Transverse colon (tissue), 4 donors: ENCODE data around the gene STMN3. TPM values are rescaled to one million over a fixed set of nuclear protein-coding genes. Genes with fewer than 3 reads are reported as not detected.
"Not testable (repeated sequence)": the region's sequence is repeated elsewhere in the genome, so short reads cannot be mapped to it uniquely, and the experiment has no call there.

Experiments used
- DNase-seq: peaks from one replicate; pipeline ENCODE4 v3.0.0-alpha.2; 2019
- H3K27ac ChIP-seq, 4 donors: fragments of 200-600 bp; sonication (generic); 2 replicates each; pipeline ENCODE4 v1.5.1; 2016 to 2018; ENCODE audit warnings: inconsistent platforms in 4 of 4
- H3K27me3 ChIP-seq: fragments of 200-600 bp; sonication (generic); 2 replicates; pipeline ENCODE4 v1.5.1; 2017; ENCODE audit warnings: inconsistent platforms
- H3K36me3 ChIP-seq, 4 donors: fragments of 200-600 bp; sonication (generic); 2 replicates each; pipeline ENCODE4 v1.5.1; 2017 to 2019; ENCODE audit warnings: inconsistent platforms in 4 of 4
- H3K4me1 ChIP-seq, 4 donors: fragments of 200-600 bp; sonication (generic); 2 replicates each; pipeline ENCODE4 v1.5.1; 2017 to 2020; ENCODE audit warnings: inconsistent platforms in 4 of 4
- H3K4me3 ChIP-seq, 4 donors: fragments of 200-600 bp; sonication (generic); 1 replicate in 1 of 4; 2 replicates in 3 of 4; pipeline versions ENCODE4 v1.5.1 to v1.6.1; 2017 to 2019; ENCODE audit warnings: inconsistent platforms in 4 of 4
- H3K9me3 ChIP-seq, 2 donors: fragments of 200-600 bp; sonication (generic); 2 replicates each; pipeline ENCODE4 v1.5.1; 2017 to 2019; ENCODE audit warnings: inconsistent platforms in 2 of 2
- CTCF ChIP-seq, 5 experiments: fragments of 200-600 bp in 3 of 5; fragments of 450-650 bp in 2 of 5; sonication (generic) in 3 of 5; IDR thresholded peaks; 1 replicate in 2 of 5; 2 replicates in 3 of 5; pipeline ENCODE4 v1.5.1; 2016 to 2017; ENCODE audit warnings: antibody characterized with exemption in 5 of 5, inconsistent platforms in 3 of 5, mild to moderate bottlenecking in 2 of 5, moderate library complexity in 1 of 5
- EP300 ChIP-seq: sonication (generic); formaldehyde crosslinking; IDR thresholded peaks from one replicate; pipeline ENCODE4 v1.6.1; 2017; ENCODE audit warnings: antibody characterized with exemption, low read depth
- POLR2A ChIP-seq: fragments of 450-650 bp; IDR thresholded peaks from one replicate; pipeline ENCODE4 v1.6.1; 2016; ENCODE audit warnings: antibody characterized with exemption, mild to moderate bottlenecking, moderate library complexity
- POLR2AphosphoS5 ChIP-seq, 3 donors: sonication (generic); formaldehyde crosslinking; IDR thresholded peaks; one replicate each; pipeline ENCODE4 v1.6.1; 2016; ENCODE audit warnings: antibody characterized with exemption in 3 of 3
- WGBS, 2 donors: methylation state at CpG; one replicate each; pipeline ENCODE4 v1.1.5; 2018; ENCODE audit warnings: low coverage in 1 of 2; 5-methylcytosine and 5-hydroxymethylcytosine counted together
- in situ Hi-C, 4 donors: fragments of 200-750 bp; cut with MboI; loops; one replicate each; pipeline versions ENCODE4 v1.15.0 to v1.15.1; 2017; ENCODE audit warnings: low sequenced_read_pairs in 3 of 4, low pct_ligation_motif_present in 1 of 4, low pct_unique_long_range_greater_than_20kb in 1 of 4
- intact Hi-C: fragments of 100-400 bp; cut with DNase I; formaldehyde crosslinking; loops from one replicate; pipeline ENCODE4 v1.15.1; 2023; ENCODE audit warnings: low total_unique reads
- total RNA-seq, 4 donors: library from RNA; depleted of rRNA; stranded (reverse); fragments of >200 nt; gene quantifications; one replicate each; pipeline ENCODE4 v1.1.0, GENCODE V29; 2016

Gene STMN3
- total RNA-seq, 4 donors from 2014 or later = 0.75 to 7.1 (median 4.4) TPM

DNA sequence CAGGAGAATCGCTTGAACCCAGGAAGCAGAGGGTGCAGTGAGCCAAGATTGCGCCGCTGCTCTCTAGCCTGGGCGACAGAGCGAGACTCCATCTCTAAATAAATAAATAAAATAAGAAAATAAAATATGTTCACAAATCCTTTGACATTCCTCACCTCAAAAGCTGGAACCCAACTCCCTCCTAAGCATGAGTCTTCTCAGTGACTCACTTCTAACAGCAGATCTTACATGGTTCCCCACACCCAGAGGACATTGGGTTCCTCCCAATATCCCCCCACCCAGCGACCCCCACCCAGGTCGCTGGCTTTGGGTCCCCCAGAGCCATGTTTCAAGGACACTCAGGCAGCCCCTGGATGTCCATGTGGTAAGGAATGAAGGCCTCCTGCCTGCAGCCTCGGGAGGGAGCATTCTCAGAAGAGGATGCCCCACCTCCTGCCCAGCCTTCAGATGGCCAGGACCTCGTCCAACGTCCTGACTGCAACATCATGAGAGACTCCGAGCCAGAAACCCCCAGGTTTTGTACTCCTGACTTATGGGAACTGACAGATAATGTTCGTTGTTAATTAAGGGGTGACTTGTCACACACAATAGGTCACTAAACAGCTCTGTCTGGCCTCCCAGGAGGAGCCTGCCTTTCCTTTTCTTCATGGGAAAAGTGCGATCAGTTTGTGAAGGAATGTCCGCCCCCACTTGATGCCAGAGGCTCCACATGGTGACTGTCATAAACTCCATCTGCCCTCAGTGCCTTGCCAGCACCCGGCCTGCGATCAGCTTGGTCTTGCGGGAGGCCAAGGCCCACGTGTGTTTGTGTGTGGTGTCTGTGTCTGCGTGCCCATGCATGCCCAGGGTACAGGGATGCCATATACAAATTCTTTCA lies 16.2 kb downstream of the STMN3 start:
- TF ChIP-seq POLR2AphosphoS5 (IDR thresholded peaks at IDR 0.05) (no peak), CTCF (IDR thresholded peaks at IDR 0.05) (no peak)
- H3K36me3 ChIP-seq = no peaks in the 10 kb centered on the region
- 77% methylated on average over 19 of the region's 19 CpGs; no CpG with 5 or more reads in 1 of the 2 donors for WGBS, 2 donors
- DNase-seq = no peak
- no peaks in the 10 kb centered on the region for H3K27me3 ChIP-seq
- intact Hi-C loops (no loop called here), in situ Hi-C loops (loop anchor here in 1 of 4 donors (25.0 kb wide), 1 partner anchor 100 kb away; the partner anchor contains the start of genes PTK6 and SRMS)
- H3K4me3 ChIP-seq = no peak overlapping the region
- H3K9me3 ChIP-seq = no peaks in the 10 kb centered on the region
- peaks cover 0 to 5% (median 2%) of the 10 kb centered on the region in 4 donors for H3K4me1 ChIP-seq
- peak overlapping the region in 3 of 4 donors; percentile 16 to 57 (median 21) for H3K27ac ChIP-seq

- peak; percentile 59 for DNase-seq
- intact Hi-C loops (no loop called here), in situ Hi-C loops (loop anchor here in 1 of 4 donors (25.0 kb wide), 1 partner anchor 98 kb away; the partner anchor contains the start of genes PTK6 and SRMS)
- no peaks in the 10 kb centered on the region for H3K9me3 ChIP-seq
- H3K4me3 ChIP-seq = no peak overlapping the region
- TF ChIP-seq POLR2AphosphoS5 (IDR thresholded peaks at IDR 0.05) (peak in 1 of 3 donors; percentile 16), CTCF (IDR thresholded peaks at IDR 0.05) (no peak)
- H3K4me1 ChIP-seq = peaks cover 0 to 5% (median 0%) of the 10 kb centered on the region in 4 donors
- WGBS, 2 donors = 72% methylated on average over 15 of the region's 15 CpGs; no CpG with 5 or more reads in 1 of the 2 donors
- no peaks in the 10 kb centered on the region for H3K36me3 ChIP-seq
- H3K27me3 ChIP-seq = no peaks in the 10 kb centered on the region
- peak overlapping the region; percentile 49 to 78 (median 55) for H3K27ac ChIP-seq
These were observed 17.6 kb downstream of the STMN3 start for GRCh38 chr20:63635431-63636141.

GRCh38 chr20:63633732-63634131 lies 19.5 kb downstream of the STMN3 start:
- no peak overlapping the region for H3K27ac ChIP-seq
- in situ Hi-C loops = loop anchor here in 1 of 4 donors (25.0 kb wide), 1 partner anchor 96 kb away; the partner anchor contains the start of genes PTK6 and SRMS

DNA sequence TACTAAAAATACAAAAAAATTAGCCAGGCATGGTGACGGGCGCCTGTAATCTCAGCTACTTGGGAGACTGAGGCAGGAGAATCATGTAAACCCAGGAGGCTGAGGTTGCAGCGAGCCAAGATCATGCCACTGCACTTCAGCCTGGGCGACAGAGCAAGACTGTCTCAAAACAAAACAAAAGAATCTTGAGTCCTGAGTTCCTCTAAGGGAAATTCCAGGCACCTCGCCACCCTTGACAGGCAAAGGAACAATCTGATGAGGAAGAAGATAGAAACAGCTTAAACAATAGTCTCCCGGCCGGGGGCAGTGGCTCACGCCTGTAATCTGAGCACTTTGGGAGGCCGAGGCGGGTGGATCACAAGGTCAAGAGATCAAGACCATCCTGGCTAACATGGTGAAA lies 21.8 kb downstream of the STMN3 start:
- intact Hi-C loops, H3K36me3 ChIP-seq, DNase-seq, H3K4me3 ChIP-seq, H3K9me3 ChIP-seq, H3K27me3 ChIP-seq: not testable (repeated sequence)
- H3K4me1 ChIP-seq = peaks cover 8 to 17% (median 12%) of the 10 kb centered on the region in 4 donors
- in situ Hi-C loops = loop anchor here in 1 of 4 donors (25.0 kb wide), 1 partner anchor 94 kb away; the partner anchor contains the start of genes PTK6 and SRMS
- H3K27ac ChIP-seq = peak overlapping the region in 1 of 4 donors; percentile 18
- 65 to 66% methylated on average over 9 to 10 of the region's 10 CpGs for WGBS, 2 donors

More at GRCh38 chr20:63633732-63634131, 19.5 kb downstream of the STMN3 start:
- no peak for DNase-seq
- intact Hi-C loops = no loop called here
- Histone ChIP-seq H3K4me3 (no peak overlapping the region), H3K36me3 (no peaks in the 10 kb centered on the region), H3K9me3 (no peaks in the 10 kb centered on the region), H3K27me3 (no peaks in the 10 kb centered on the region), H3K4me1 (peaks cover 2 to 4% (median 2%) of the 10 kb centered on the region in 4 donors)
- TF ChIP-seq POLR2A = no peak
- no peak for TF ChIP-seq POLR2AphosphoS5 (IDR thresholded peaks at IDR 0.05)
- TF ChIP-seq CTCF (IDR thresholded peaks at IDR 0.05) = no peak
- TF ChIP-seq EP300 = no peak
- whole genome bisulfite sequencing, 2 donors = 44 to 76% methylated on average over 4 to 9 of the region's 9 CpGs

GRCh38 chr20:63630956-63631355 lies 22.3 kb downstream of the STMN3 start:
- DNase-seq, H3K27me3 ChIP-seq, H3K9me3 ChIP-seq, H3K36me3 ChIP-seq, intact Hi-C loops, H3K4me3 ChIP-seq: not testable (repeated sequence)
- in situ Hi-C loops = loop anchor here in 1 of 4 donors (25.0 kb wide), 1 partner anchor 94 kb away; the partner anchor contains the start of genes PTK6 and SRMS
- WGBS, 2 donors = 92 to 96% methylated on average over 4 to 6 of the region's 6 CpGs
- H3K4me1 ChIP-seq = peaks cover 8 to 22% (median 12%) of the 10 kb centered on the region in 4 donors
- peak overlapping the region in 1 of 4 donors; percentile 18 for H3K27ac ChIP-seq
